ENCODE measurements around the gene FDX2.

The FDX2 gene

GRCh38 chr19:10332965-10333757 is 17.3 kb upstream of the FDX2 start, which contains the start of gene RAVER1:
Gene RAVER1 (minus strand): TSS chr19:10333529. CDS start chr19:10333507, 22 bp downstream.
- peak; percentile 97 to 98 (median 98) for DNase-seq

DNA sequence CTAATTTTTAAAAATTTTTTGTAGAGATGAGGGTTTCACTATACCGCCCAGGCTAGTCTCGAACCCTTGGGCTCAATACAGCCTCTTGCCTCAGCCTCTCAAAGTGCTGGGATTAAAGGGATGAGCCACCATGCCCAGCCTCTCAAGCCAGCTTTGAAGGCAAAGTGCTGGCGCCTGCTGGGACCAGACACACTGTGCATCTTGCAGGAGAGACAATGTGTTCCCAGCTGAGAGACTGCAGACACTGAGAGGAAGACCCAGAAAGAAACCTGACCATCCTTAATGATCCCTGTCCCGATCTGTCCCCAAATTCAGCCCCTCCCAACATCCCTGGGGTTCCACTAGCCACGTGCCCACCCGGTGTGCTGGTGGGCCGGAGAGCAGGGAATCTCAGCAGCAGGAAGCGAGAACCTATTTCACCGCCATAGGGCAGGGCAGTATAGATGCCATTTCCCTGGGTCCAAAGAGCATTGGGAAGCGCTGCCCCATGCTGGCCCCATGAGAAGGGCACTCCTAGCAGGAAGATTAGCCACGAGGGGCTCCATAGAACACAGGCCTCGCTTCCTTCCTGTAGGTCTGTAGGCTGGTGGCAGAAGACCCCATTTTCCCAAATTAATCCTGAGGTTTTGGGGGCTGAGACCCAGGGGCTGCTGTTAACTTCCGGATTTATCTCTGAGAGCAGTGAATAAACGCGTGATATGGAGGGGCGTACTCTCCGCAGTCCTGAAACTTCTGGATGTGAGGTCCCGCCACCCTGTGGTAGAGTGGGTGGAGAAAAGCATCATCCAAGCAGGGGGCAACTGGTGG is 16.5 kb upstream of the FDX2 start:
- DNase-seq: no peak

DNA sequence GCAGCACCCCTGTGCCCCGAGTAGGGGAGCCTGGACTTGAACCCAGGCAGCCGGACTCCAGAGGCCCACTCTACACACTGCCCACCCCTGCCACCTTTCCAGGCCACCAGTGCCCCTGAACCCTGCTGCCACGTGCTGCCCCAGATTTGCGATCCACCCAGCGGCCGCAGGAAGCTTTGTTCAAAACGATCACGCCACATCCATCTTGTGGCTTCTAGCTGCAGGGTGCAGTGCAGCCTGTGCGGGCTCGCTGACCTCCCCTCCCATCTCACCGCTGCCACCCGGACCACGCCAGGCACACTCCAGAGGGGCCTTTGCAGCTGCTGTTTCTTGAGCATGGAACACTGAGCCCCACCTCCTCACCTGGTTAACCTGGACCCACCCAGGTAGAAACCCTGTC is 13.7 kb upstream of the FDX2 start:
- DNase-seq: no peak

DNA sequence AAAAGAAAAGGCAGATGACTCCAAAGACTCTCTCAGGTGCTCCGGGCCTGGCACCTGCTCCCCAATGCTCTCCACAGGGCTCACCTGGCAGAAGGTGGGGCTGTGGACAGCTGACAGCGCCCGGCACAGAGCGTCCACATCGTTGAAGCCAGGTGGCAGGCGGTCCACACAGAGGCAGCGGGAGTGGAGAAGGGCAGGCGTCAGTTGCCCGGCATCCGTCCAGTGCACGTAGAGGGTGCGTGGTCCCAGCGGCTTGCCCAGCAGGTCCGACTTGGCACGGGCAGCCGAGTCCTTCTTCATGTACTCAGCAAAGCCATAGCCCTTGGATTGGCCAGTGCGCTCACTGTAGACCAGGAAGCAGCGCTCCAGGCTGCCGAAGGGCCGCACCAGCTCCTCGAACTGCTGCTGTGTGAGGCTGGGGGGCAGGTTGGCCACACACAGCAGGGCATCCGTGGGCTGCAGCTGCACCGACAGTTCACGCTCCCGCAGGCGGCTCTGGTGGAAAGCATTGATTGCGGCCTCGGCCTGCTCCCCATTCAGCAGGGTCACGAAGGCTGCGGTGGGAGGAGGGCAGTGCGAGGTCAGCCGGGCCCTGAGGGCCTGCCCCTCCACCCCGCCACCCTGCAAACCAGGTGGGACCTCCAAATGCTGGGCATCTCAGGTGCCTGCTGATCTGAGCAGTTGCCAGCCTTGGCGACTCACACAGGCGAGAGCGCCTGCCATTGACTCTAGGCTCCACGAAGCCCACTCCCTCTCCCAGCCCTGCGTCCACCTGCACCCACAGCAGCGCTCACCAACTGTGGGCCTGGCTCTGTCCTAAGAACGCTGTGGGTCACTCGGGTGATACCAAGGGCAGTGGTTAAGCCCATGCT is 13.0 kb upstream of the FDX2 start:
- DNase-seq: no peak

GRCh38 chr19:10327793-10328192 is 12.0 kb upstream of the FDX2 start:
- DNase-seq: no peak

- DNase-seq: no peak
These were observed 9.9 kb upstream of the FDX2 start for GRCh38 chr19:10325732-10326131.

GRCh38 chr19:10321874-10322835 is 6.3 kb upstream of the FDX2 start:
- no peak for DNase-seq

GRCh38 chr19:10321417-10321797 is 5.6 kb upstream of the FDX2 start:
- DNase-seq: no peak

DNA sequence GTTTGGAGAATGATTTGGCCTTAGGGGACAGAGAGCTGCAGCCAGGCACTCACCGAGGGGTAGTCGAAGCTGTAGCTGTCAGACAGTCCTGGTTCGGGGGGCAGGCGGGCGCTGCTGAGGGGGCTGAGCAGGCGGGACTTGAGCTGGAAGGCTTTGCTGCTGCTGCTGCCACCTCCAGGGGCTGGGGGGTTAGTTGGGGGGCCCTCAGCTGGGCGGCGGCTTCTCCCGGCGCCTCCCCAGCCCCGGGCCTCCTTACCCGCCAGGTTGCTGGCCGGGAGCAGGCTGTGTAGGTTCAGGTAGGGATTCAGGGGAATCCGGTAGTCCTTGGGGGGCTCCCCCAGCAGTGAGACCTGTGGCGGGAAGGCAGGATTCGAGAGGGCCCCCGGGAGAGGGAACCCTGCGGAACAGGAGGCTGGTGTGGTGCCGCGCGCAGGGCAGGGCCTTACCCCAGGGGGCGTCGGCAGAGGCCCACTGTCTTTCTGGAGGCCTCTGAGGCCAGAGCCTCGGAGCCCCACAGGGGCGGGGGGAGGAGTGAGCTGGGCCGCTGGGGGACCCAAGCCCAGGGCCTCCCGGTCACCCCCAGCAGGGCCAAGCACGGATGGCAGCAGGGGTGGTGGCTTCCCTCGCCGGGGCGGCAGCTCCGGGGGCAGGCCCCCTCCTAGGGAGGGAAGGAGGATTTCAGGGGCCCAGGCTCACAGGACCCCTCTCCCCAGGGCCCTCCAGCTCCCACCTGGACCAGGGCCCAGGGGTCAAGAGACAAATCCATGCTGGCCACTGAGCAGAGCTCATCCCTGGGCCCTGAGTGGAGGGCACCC is 5.0 kb upstream of the FDX2 start:
- no peak for DNase-seq

DNA sequence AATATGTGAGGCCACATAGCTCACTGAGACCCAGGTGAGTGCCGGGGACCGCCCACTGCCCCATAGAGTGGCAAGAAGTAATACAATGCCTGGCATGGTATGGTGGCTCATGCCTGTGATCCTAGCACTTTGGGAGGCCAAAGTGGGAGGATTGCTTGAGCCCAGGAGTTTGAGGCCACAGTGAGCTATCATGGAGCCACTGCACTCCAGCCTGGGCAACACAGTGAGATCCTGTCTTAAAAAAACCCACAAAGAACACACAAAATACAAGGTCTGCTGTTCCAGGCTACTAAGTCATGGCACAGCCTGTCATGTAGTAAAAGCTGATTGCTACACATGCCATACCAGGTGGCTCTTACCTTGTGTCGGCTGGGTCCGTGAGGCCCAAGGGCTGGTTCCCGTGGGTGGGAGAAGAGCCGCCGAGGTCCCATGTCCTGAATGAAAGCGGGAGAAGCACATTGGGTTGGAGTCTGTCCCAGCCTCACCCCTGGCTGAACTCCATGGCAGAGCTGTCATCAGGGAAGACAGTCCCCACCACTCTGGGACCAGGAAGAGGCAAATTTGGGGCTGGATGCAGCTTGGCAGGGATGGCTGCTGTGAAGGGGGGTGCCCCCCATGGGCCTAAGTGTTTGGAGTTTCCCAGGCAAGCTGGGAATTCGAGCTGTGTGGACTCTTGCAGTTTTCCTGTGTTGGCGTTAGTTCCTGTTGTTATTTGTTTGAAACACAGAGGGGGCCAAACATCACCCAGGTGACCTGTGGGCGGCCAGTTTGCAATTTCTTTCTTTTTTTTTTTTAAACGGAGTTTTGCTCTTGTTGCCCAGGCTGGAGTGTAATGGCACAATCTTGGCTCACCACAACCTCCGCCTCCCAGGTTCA is 3.2 kb upstream of the FDX2 start:
- no peak for DNase-seq

DNA sequence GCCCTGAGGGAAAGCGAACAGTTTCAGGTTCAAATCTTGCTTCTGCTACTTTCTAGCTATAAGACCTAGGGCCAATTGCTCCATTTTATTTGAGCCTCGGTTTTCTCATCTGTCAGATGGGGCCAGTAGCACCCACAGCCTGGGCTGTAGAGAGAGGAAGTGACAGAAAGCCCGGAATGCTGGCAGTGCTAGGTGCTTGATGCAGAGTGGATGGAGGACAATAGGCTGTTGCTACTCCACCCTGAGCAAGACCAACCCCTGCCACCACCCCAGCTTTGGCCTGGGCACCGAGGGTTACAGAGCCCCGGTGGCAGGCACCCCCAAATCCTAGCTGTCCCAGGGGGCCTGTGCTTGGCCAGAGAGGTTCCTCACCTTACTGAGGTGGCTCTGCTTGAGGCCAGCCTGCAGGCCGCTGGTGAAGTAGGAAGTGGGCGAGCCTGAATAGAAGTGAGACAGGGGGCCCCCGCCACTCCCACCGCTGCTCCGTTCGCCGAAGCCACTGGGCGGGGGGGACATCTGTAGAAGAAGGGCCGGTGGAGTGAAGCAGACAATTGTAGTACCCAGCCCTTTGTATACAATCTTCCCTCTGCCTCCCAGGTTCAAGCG is 2.1 kb upstream of the FDX2 start:
- no peak for DNase-seq

DNA sequence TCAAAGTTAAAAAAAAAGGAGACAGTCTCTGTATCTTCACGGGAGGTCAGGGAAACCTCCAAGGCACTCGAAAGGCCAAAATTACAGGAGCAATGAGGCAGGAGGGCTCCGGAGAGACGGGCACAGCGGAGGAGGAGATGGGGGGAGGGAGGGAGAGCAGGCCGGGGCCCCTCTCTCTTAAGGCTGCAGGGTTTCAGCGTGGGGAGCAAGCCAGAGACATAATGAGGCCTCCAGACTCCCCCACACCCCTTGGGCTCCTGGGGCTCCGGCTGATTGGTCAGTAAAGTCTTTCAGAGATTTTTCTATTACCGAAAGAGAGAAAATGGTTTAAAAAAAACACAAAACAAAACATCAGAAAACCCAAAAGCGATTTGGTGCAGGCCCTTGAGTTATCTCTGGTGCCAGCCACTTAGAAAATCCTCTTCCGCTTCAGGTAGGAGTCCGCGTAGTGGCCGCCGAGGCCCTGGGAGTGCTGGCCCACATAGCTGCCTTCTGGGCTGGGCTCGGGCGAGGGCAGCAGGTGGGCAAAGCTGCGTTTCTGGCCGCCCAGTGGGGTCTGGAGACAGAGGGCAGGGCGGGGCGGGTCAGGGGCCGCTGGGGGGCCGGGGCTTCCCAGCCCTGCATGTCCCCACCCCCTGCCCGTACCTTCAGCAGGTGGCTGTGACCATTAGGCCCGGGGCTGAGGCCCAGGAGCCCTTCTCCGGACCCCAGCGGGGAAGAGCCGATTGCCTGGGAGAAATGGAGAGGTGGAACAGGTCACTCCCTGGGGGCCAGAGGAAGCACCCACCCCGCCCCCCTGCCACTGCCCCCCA is 1.4 kb upstream of the FDX2 start:
- DNase-seq: no peak

DNA sequence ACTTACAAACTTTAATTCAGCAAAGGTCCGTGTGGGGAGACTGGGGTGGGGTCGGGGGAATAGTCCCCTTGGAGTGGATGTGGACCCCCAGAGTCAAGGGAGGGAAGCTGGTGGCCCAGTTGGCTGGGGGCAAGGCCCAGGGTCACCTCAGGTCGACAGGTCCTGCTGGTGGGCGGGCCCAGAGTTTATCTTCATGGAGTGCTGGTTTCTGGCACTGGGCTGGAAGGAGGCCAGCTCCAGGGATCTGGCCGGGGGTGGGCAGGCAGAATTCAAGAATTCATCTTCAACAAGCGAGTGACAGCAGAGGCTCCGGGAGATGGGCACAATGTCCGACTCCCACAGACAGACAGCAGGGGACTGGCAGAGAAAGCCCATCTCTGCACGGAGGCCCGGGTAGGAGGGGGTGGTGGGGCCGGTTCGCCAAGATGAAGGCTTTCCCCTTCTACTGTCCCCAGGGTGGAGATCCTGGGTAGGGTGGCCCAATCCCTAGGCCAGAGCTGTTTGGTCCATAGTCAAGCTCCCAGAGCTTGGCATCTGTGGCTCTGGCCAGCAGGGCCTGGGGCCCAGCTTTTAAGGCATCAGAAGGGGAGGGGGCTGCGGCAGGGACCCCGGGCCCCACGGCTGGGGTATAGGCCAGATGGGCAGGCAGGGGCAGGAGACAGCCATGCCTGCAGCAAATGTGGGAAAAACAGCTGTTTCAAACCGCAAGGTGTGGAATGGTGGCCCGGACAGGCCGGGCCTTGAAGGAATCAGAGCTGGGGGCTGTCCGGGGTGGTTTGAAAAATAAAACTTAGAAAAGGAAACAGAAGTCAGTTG is 622 bp upstream of the FDX2 start:
- no peak for DNase-seq

GRCh38 chr19:10309423-10309822 is 6.4 kb downstream of the FDX2 start, which contains the start of gene ZGLP1:
Gene ZGLP1 (minus strand): TSS chr19:10309815.
- DNase-seq: no peak

- no peak for DNase-seq
These were observed 9.5 kb downstream of the FDX2 start for GRCh38 chr19:10306327-10306726.

- no peak for DNase-seq
These were observed 10.5 kb downstream of the FDX2 start for GRCh38 chr19:10305139-10305806.
